GM12878 (cell line): Measurements from ENCODE around the gene FBLN1. TPM values are rescaled to one million over a fixed set of nuclear protein-coding genes. Genes with fewer than 3 reads are reported as not detected.

Experiments
- ATAC-seq: fragments of 200-7000 bp; cut with Tn5 transposase; 3 replicates; pipeline ENCODE4 v1.9.1; 2020; ENCODE audit warnings: mild to moderate bottlenecking, moderate library complexity
- BruUV-seq: library from RNA; stranded (reverse); fragments of 400-500 nt; replicated peaks from 2 replicates; lab custom pipeline; 2021; lab: Mats Ljungman, UMichigan
- CTCF ChIA-PET: fragments of 300-600 bp; sonication (Branson Sonifier 250); formaldehyde crosslinking; extraction: SDS; loops from one replicate; lab custom pipeline; 2021; ENCODE audit warnings: inconsistent platforms; lab: Yijun Ruan, JAX
- POLR2A ChIA-PET: fragments of 350-600 bp; formaldehyde crosslinking; extraction: SDS; loops from one replicate; lab custom pipeline; 2021; ENCODE audit warnings: inconsistent platforms; lab: Charles Lee
- RAD21 ChIA-PET: fragments of 300-600 bp; sonication (Branson Sonifier 250); formaldehyde crosslinking; loops from one replicate; lab custom pipeline; 2023; ENCODE audit warnings: antibody characterized with exemption; ENCODE audit not compliant: unreplicated experiment; lab: Charles Lee
- SMC1A ChIA-PET: fragments of 300-600 bp; sonication (Branson Sonifier 250); formaldehyde crosslinking; loops from one replicate; lab custom pipeline; 2023; ENCODE audit not compliant: unreplicated experiment, uncharacterized antibody; lab: Charles Lee
- DNase-seq: peaks from one replicate; pipeline ENCODE4 v3.0.0-alpha.2; 2011; ENCODE audit warnings: low read depth, low spot score
- FAIRE-seq: peaks from 3 replicates; lab custom pipeline; 2011; peaks lifted over from hg19 to GRCh38; lab: Jason Lieb, UNC
- H2AFZ ChIP-seq: 2 replicates; pipeline ENCODE4 v1.6.0; 2011; ENCODE audit warnings: low read depth, low read length, control low read depth; ENCODE audit not compliant: control insufficient read depth
- H3K27ac ChIP-seq: 2 replicates; pipeline ENCODE4 v1.5.1; 2011; ENCODE audit warnings: control low read depth; ENCODE audit not compliant: control insufficient read depth, insufficient read depth
- H3K27me3 ChIP-seq, 2 experiments: replicated peaks in 1 of 2; 2 replicates each; pipeline versions ENCODE4 v1.6.0 to v1.6.1; 2011; ENCODE audit warnings: low read length in 1 of 2; ENCODE audit not compliant: control insufficient read depth in 2 of 2, insufficient read depth in 2 of 2
- H3K36me3 ChIP-seq, 2 experiments: 2 replicates each; pipeline ENCODE4 v1.5.1; 2011; ENCODE audit warnings: low read length in 1 of 2; ENCODE audit not compliant: control insufficient read depth in 2 of 2, insufficient read depth in 2 of 2
- H3K4me1 ChIP-seq: 2 replicates; pipeline ENCODE4 v1.6.1; 2011; ENCODE audit warnings: mild to moderate bottlenecking, low read length, moderate library complexity, mixed read lengths; ENCODE audit not compliant: control insufficient read depth, insufficient read depth
- H3K4me2 ChIP-seq: 2 replicates; pipeline ENCODE4 v1.6.0; 2011; ENCODE audit warnings: control low read depth; ENCODE audit not compliant: control insufficient read depth, insufficient read depth
- H3K4me3 ChIP-seq: fragments of 200-600 bp; sonication (generic); 2 replicates; pipeline ENCODE4 v1.5.1; 2016
- H3K79me2 ChIP-seq: 2 replicates; pipeline ENCODE4 v1.6.0; 2011; ENCODE audit warnings: low read length; ENCODE audit not compliant: control insufficient read depth, insufficient read depth
- H3K9ac ChIP-seq: 2 replicates; pipeline ENCODE4 v1.8.0; 2011; ENCODE audit warnings: low read length, control low read depth, mixed read lengths; ENCODE audit not compliant: control insufficient read depth, insufficient read depth
- H3K9me3 ChIP-seq: replicated peaks from 3 replicates; pipeline ENCODE4 v1.5.1; 2011; ENCODE audit warnings: mild to moderate bottlenecking, low read length; ENCODE audit not compliant: control insufficient read depth, insufficient read depth
- H4K20me1 ChIP-seq: 2 replicates; pipeline ENCODE4 v1.6.0; 2011; ENCODE audit not compliant: control insufficient read depth, insufficient read depth
- BCLAF1 ChIP-seq: fragments of 450-650 bp; IDR thresholded peaks from 2 replicates; pipeline ENCODE4 v1.6.1; 2017; ENCODE audit warnings: antibody characterized with exemption, mild to moderate bottlenecking, moderate library complexity
- CREM ChIP-seq: IDR thresholded peaks from 2 replicates; pipeline ENCODE4 v1.6.1; 2014; ENCODE audit warnings: antibody characterized with exemption, low read depth
- HCFC1 ChIP-seq: fragments of 150-350 bp; IDR thresholded peaks from 2 replicates; pipeline ENCODE4 v1.6.1; 2014; ENCODE audit warnings: low read length
- IKZF1 ChIP-seq: fragments of 450-650 bp; conservative IDR thresholded peaks from 2 replicates; pipeline ENCODE4 v1.6.1; 2017; ENCODE audit warnings: antibody characterized with exemption, mild to moderate bottlenecking
- MEF2B ChIP-seq: fragments of 450-650 bp; IDR thresholded peaks from 2 replicates; pipeline ENCODE4 v1.6.1; 2018; ENCODE audit warnings: mild to moderate bottlenecking, moderate library complexity; ENCODE audit not compliant: partially characterized antibody, poor library complexity, severe bottlenecking
- USF1 ChIP-seq: IDR thresholded peaks from 2 replicates; pipeline ENCODE4 v1.6.1; 2011; ENCODE audit warnings: borderline replicate concordance, low read depth, mild to moderate bottlenecking, moderate library complexity, mixed read lengths, low read length; ENCODE audit not compliant: insufficient read depth; ENCODE audit errors: extremely low read length
- WGBS: methylation state at CpG from one replicate; pipeline ENCODE4 v1.1.6; 2016; ENCODE audit warnings: low lambda C conversion rate; ENCODE audit not compliant: insufficient replicate concordance, insufficient coverage; ENCODE audit errors: missing lambda C conversion rate; 5-methylcytosine and 5-hydroxymethylcytosine counted together
- in situ Hi-C: fragments of 300-500 bp; cut with MboI; formaldehyde crosslinking; loops from 9 replicates; pipeline ENCODE4 v1.14.3; 2018; ENCODE audit warnings: mixed read lengths
- intact Hi-C: fragments of 100-400 bp; cut with micrococcal nuclease; formaldehyde crosslinking; loops from one replicate; pipeline ENCODE4 v1.14.2; 2022; ENCODE audit not compliant: unreplicated experiment
- polyA plus RNA-seq, 11 experiments: library from polyadenylated mRNA; depleted of rRNA in 4 of 11; unstranded in 6 of 11; stranded (reverse) in 5 of 11; fragments of >200 nt; fragmentation: Nextera tagmentation in 4 of 11; fragmentation: Illumina TruSeq in 1 of 11; extraction: Ambion mirVana in 4 of 11; extraction: Trizol in 1 of 11; gene quantifications; 1 replicate in 1 of 11; 2 replicates in 10 of 11; pipeline versions ENCODE4 v1.2.1 to v1.2.3, GENCODE V29; 2011 to 2016; ENCODE audit warnings: inconsistent platforms in 2 of 11, missing spikeins in 2 of 11, low read depth in 1 of 11
- total RNA-seq, 4 experiments: library from RNA; depleted of rRNA in 3 of 4; stranded (reverse); fragments of >200 nt in 3 of 4; fragmentation: Illumina TruSeq in 1 of 4; extraction: Trizol in 1 of 4; gene quantifications; 2 replicates each; pipeline versions ENCODE4 v1.2.1 to v1.2.3, GENCODE V29; 2013 to 2021
- TF ChIP-seq, protein P1 (sequence below): fragments of 450-650 bp; conservative IDR thresholded peaks from 2 replicates; pipeline ENCODE4 v1.6.1; 2017; ENCODE audit warnings: mild to moderate bottlenecking, moderate library complexity

The FBLN1 gene
- total and polyA plus RNA-seq, 10 of the 15 experiments (the other 5 are each of a cell fraction or from before 2014, with no cell fraction given) = 0.20 to 0.51 TPM; not detected in 8

- intact Hi-C loops = loop anchor here (10.0 kb wide), 1 partner anchor 222 kb away; no protein-coding TSS in a partner anchor
- Histone ChIP-seq H3K4me3 (no peak overlapping the region), H3K79me2 (no peaks in the 10 kb centered on the region), H3K4me2 (no peak overlapping the region)
- ATAC-seq = no peak
- BruUV-seq = no TSS peak
- WGBS = 2% methylated on average over 2 of the region's 2 CpGs
- CTCF ChIA-PET = interaction anchor here (1.3 kb wide), 1 partner anchor 220 kb away, joined by 3 read pairs; no protein-coding TSS in a partner anchor
- TF ChIP-seq CREM (no peak), HCFC1 (no peak), USF1 (no peak), IKZF1 (no peak)
- TF ChIP-seq, all 136 proteins: peak for 0
- Histone ChIP-seq H4K20me1 (no peaks in the 10 kb centered on the region), H3K27me3 (peaks cover 2 to 3% of the 10 kb centered on the region in 2 experiments; a peak in 2 of 4 replicates), H3K27ac (no peak overlapping the region), H3K9ac (no peak overlapping the region), H3K4me1 (peaks cover 5% of the 10 kb centered on the region; the same call in 1 of the 2 replicates), H3K9me3 (no peaks in the 10 kb centered on the region), H2AFZ (no peak overlapping the region), H3K36me3 (no peaks in the 10 kb centered on the region)
- FAIRE-seq (no peak), DNase-seq (no peak)
- in situ Hi-C loops = loop anchor here (5.0 kb wide), 1 partner anchor 324 kb away; no protein-coding TSS in a partner anchor
- RAD21 ChIA-PET = interaction anchor here (0.8 kb wide), 1 partner anchor 13 kb away, joined by 5 read pairs; no protein-coding TSS in a partner anchor
- POLR2A ChIA-PET = no interaction called here
- SMC1A ChIA-PET = no interaction called here
These were observed 140.3 kb downstream of the FBLN1 start for GRCh38 chr22:45642986-45643385.

DNA sequence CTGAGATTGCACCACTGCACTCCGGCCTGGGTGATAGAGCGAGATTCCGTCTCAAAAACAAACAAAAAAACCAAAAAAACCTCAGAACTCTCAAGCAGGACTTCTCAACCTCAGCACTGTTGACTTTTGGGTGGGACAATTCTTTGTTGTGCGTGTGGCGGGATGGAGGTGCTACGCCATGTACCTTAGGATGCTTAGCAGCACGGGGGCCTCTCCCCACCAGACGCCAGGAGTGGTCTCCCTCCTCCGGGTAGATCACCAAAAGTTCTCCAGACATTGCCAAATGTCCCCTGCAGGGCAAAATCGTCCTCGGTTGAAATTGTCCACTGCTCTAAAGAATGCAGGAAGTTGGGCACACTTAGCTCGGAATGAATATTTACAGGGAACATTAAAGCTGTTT lies 142.0 kb downstream of the FBLN1 start:
- ATAC-seq (no peak), FAIRE-seq (no peak), DNase-seq (no peak)
- no TSS peak for BruUV-seq
- Histone ChIP-seq H4K20me1 (no peaks in the 10 kb centered on the region), H3K27me3 (no peaks in the 10 kb centered on the region; a peak in 1 of 4 replicates), H3K4me3 (no peak overlapping the region), H3K9ac (no peak overlapping the region), H3K36me3 (no peaks in the 10 kb centered on the region), H2AFZ (no peak overlapping the region), H3K27ac (no peak overlapping the region), H3K4me2 (no peak overlapping the region), H3K9me3 (no peaks in the 10 kb centered on the region), H3K79me2 (no peaks in the 10 kb centered on the region), H3K4me1 (no peaks in the 10 kb centered on the region; the same call in 1 of the 2 replicates)
- in situ Hi-C loops = loop anchor here (5.0 kb wide), 1 partner anchor 323 kb away; no protein-coding TSS in a partner anchor
- intact Hi-C loops = loop anchor here (5.0 to 10.0 kb wide), 2 partner anchors 188 to 220 kb away; no protein-coding TSS in a partner anchor
- RAD21 ChIA-PET = interaction anchor here (1.3 to 1.8 kb wide), 2 partner anchors 34 to 51 kb away, joined by 3 to 4 read pairs; no protein-coding TSS in a partner anchor
- CTCF ChIA-PET = interaction anchor here (0.6 to 2.8 kb wide), 11 partner anchors 31 to 344 kb away, joined by 3 to 14 read pairs (median 3); no protein-coding TSS in a partner anchor
- SMC1A ChIA-PET = interaction anchor here (1.4 kb wide), 1 partner anchor 21 kb away, joined by 3 read pairs; no protein-coding TSS in a partner anchor
- WGBS = 72% methylated on average over 12 of the region's 12 CpGs
- POLR2A ChIA-PET = no interaction called here
- TF ChIP-seq MEF2B (no peak), BCLAF1 (no peak)
- TF ChIP-seq, protein P1, sequence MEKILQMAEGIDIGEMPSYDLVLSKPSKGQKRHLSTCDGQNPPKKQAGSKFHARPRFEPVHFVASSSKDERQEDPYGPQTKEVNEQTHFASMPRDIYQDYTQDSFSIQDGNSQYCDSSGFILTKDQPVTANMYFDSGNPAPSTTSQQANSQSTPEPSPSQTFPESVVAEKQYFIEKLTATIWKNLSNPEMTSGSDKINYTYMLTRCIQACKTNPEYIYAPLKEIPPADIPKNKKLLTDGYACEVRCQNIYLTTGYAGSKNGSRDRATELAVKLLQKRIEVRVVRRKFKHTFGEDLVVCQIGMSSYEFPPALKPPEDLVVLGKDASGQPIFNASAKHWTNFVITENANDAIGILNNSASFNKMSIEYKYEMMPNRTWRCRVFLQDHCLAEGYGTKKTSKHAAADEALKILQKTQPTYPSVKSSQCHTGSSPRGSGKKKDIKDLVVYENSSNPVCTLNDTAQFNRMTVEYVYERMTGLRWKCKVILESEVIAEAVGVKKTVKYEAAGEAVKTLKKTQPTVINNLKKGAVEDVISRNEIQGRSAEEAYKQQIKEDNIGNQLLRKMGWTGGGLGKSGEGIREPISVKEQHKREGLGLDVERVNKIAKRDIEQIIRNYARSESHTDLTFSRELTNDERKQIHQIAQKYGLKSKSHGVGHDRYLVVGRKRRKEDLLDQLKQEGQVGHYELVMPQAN = no peak
